ENCODE measurements around the gene MRPL2. TPM values are rescaled to one million over a fixed set of nuclear protein-coding genes. Genes with fewer than 3 reads are reported as not detected.

The MRPL2 gene
- total and polyA plus RNA-seq, 2 of the 4 experiments (the other 2 are of a cell fraction), result 18.1 to 45.9 TPM

- in situ Hi-C loops (cut with MboI; ENCODE audit: low sequenced_read_pairs), result loop anchor here (5.0 kb wide), 1 partner anchor 51 kb away; no protein-coding TSS in a partner anchor
- Histone ChIP-seq H4K20me1 (ENCODE audit: insufficient read depth, low read length) (peaks cover 24% of the 10 kb centered on the region), H3K14ac (replicated peaks; ENCODE audit: low read depth, low read length) (peak overlapping the region; percentile 97), H3K56ac (ENCODE audit: extremely low read depth, insufficient read depth, low read length) (peak overlapping the region; percentile 78; the same call in 1 of the 2 replicates), H3K4me2 (ENCODE audit: low read depth, low read length) (peak overlapping the region; percentile 93), H3K27ac (ENCODE audit: insufficient read depth, low read length) (peak overlapping the region; percentile 77), H3K4ac (ENCODE audit: low read depth, low read length) (peak overlapping the region; percentile 86), H2BK15ac (ENCODE audit: low read depth, low read length) (peak overlapping the region; percentile 47; the same call in 1 of the 3 replicates), H4K8ac (ENCODE audit: low read depth in 2 of 2, low read length in 2 of 2) (peak overlapping the region; percentile 35 to 73; a peak in 3 of 4 replicates), H3K18ac (ENCODE audit: low read depth, low read length) (peak overlapping the region; percentile 5; the same call in 1 of the 2 replicates), H3K36me3 (ENCODE audit: control insufficient read depth, insufficient read depth, low read length) (peaks cover 5% of the 10 kb centered on the region; the same call in 1 of the 2 replicates), H2BK120ac (ENCODE audit: low read depth, low read length) (peak overlapping the region; percentile 76), H4K91ac (ENCODE audit: insufficient read depth, low read depth, low read length) (peak overlapping the region; percentile 75), H3K27me3 (ENCODE audit: control insufficient read depth, insufficient read depth, low read length) (no peaks in the 10 kb centered on the region), H2AK5ac (ENCODE audit: low read depth, low read length) (peak overlapping the region; percentile 68), H3K9ac (ENCODE audit: low read depth, low read length) (peak overlapping the region; percentile 92), H3K9me1 (ENCODE audit: insufficient read depth, low read length) (peaks cover 18% of the 10 kb centered on the region), H2AFZ (replicated peaks; ENCODE audit: low read length, poor library complexity) (peak overlapping the region; percentile 93), H2AK9ac (replicated peaks; ENCODE audit: low read depth, low read length, poor library complexity) (peak overlapping the region; percentile 93), H3K79me1 (ENCODE audit: low read depth in 1 of 2, low read length in 2 of 2) (peaks cover 11 to 56% of the 10 kb centered on the region in 2 experiments), H3K4me3 (ENCODE audit: insufficient read depth, low read depth, low read length) (peak overlapping the region; percentile 76), H2BK20ac (ENCODE audit: low read depth, low read length) (peak overlapping the region; percentile 59), H3K23ac (ENCODE audit: low read depth, low read length) (peak overlapping the region; percentile 93), H4K5ac (ENCODE audit: low read depth, low read length) (peak overlapping the region; percentile 5; the same call in 1 of the 2 replicates), H3K9me3 (ENCODE audit: control insufficient read depth, insufficient read depth, low read length) (no peaks in the 10 kb centered on the region), H3K4me1 (ENCODE audit: control insufficient read depth, insufficient read depth, low read length) (peaks cover 26% of the 10 kb centered on the region), H2BK5ac (ENCODE audit: low read depth, low read length, poor library complexity, severe bottlenecking) (peak overlapping the region; percentile 84)
- DNase-seq, result peak; percentile 38
- ATAC-seq (ENCODE audit: low read depth), result peak; percentile 6
- intact Hi-C loops (cut with micrococcal nuclease), result loop anchor here (2.0 kb wide), 1 partner anchor 14 kb away; no protein-coding TSS in a partner anchor
- no TSS peak for BruUV-seq (replicated peaks)
- ChIA-PET POLR2A (ENCODE audit: unreplicated experiment) (interaction anchor here (0.6 to 0.7 kb wide), 2 partner anchors 23 to 109 kb away, joined by 3 read pairs; partner anchors contain the start of gene CUL7), CTCF (interaction anchor here (1.5 kb wide), 1 partner anchor 67 kb away, joined by 7 read pairs; no protein-coding TSS in a partner anchor)
- 0% methylated on average over 17 of the region's 72 CpGs; no CpG with 5 or more reads in 1 of the 2 experiments for WGBS, 2 experiments (ENCODE audit: extremely low coverage in 2 of 2, insufficient read length in 1 of 2)
- dilution Hi-C loops (cut with HindIII; ENCODE audit: low sequenced_read_pairs, unreplicated experiment), result no loop called here
- no peak for TF ChIP-seq FOS (IDR thresholded peaks at IDR 0.05; ENCODE audit: low read depth, low read length)
- no peak for TF ChIP-seq CEBPB (IDR thresholded peaks at IDR 0.05; ENCODE audit: low read depth, low read length)
- no peak for TF ChIP-seq BHLHE40 (IDR thresholded peaks at IDR 0.05; ENCODE audit: low read depth, low read length)
- 0 out of 2 replicates have a peak, but pooled peaks have one; percentile 46 for TF ChIP-seq CHD1 (IDR thresholded peaks at IDR 0.05; ENCODE audit: low read depth, low read length)
- peak; percentile 42; the same call in 1 of the 2 replicates for TF ChIP-seq POLR2A (IDR thresholded peaks at IDR 0.05; ENCODE audit: low read depth, low read length)
- no peak for TF ChIP-seq RAD21 (IDR thresholded peaks at IDR 0.05; ENCODE audit: low read length)
- no peak for TF ChIP-seq MAFK (IDR thresholded peaks at IDR 0.05; ENCODE audit: low read depth, low read length)
- peak; percentile 3; the same call in 1 of the 2 replicates for TF ChIP-seq SMC3 (IDR thresholded peaks at IDR 0.05; ENCODE audit: low read depth, low read length)
- TF ChIP-seq RFX5 (IDR thresholded peaks at IDR 0.05; ENCODE audit: low read depth, low read length), result no peak
- no peak for TF ChIP-seq MXI1 (IDR thresholded peaks at IDR 0.05; ENCODE audit: borderline replicate concordance, low read depth, low read length)
- 0 out of 2 replicates have a peak, but pooled peaks have one; percentile 12 for TF ChIP-seq MAZ (IDR thresholded peaks at IDR 0.05; ENCODE audit: borderline replicate concordance, low read depth, low read length)
- no peak for TF ChIP-seq ELK1 (IDR thresholded peaks at IDR 0.05; ENCODE audit: borderline replicate concordance, low read depth, low read length)
- TF ChIP-seq CTCF (conservative IDR thresholded peaks at IDR 0.05; ENCODE audit: low read depth, low read length), result no peak
Observed at GRCh38 chr6:43076464-43077332, 17.5 kb upstream of the MRPL2 start.
